PC-9 (cell line): Measurements from ENCODE around the gene TBC1D24. TPM values are rescaled to one million over a fixed set of nuclear protein-coding genes. Genes with fewer than 3 reads are reported as not detected.

Experiments
- BruUV-seq: library from RNA; stranded (reverse); fragments of 400-500 nt; replicated peaks from 2 replicates; lab custom pipeline; 2021; lab: Mats Ljungman, UMichigan
- CTCF ChIA-PET: fragments of 300-600 bp; sonication (Branson Sonifier 250); formaldehyde crosslinking; loops from one replicate; lab custom pipeline; 2022; ENCODE audit warnings: antibody characterized with exemption; lab: Charles Lee
- POLR2A ChIA-PET: fragments of 300-600 bp; sonication (Branson Sonifier 250); formaldehyde crosslinking; loops from one replicate; lab custom pipeline; 2022; ENCODE audit warnings: antibody characterized with exemption; ENCODE audit not compliant: unreplicated experiment; lab: Charles Lee
- DNase-seq, 2 experiments: peaks; one replicate each; pipeline versions ENCODE4 v3.0.0 to v3.0.0-alpha.2; 2015 to 2022; ENCODE audit warnings: mixed read lengths in 1 of 2
- H2AFZ ChIP-seq: fragments of 200-600 bp; sonication (generic); 2 replicates; pipeline ENCODE4 v1.8.1; 2017; ENCODE audit warnings: antibody characterized with exemption
- H3F3A ChIP-seq: fragments of 200-600 bp; sonication (generic); 2 replicates; pipeline ENCODE4 v1.8.1; 2017; ENCODE audit warnings: antibody characterized with exemption, mild to moderate bottlenecking, low read depth; ENCODE audit not compliant: insufficient read depth
- H3K27ac ChIP-seq: fragments of 200-600 bp; sonication (generic); 2 replicates; pipeline ENCODE4 v1.6.1; 2016; ENCODE audit warnings: mixed run types
- H3K27me3 ChIP-seq: fragments of 200-600 bp; sonication (generic); 2 replicates; pipeline ENCODE4 v1.6.1; 2016; ENCODE audit warnings: low read depth, mixed run types; ENCODE audit not compliant: insufficient read depth
- H3K36me3 ChIP-seq: fragments of 200-600 bp; sonication (generic); 2 replicates; pipeline ENCODE4 v1.6.1; 2016; ENCODE audit warnings: low read depth, mixed run types
- H3K4me1 ChIP-seq: fragments of 200-600 bp; sonication (generic); replicated peaks from 2 replicates; pipeline ENCODE4 v1.6.1; 2016; ENCODE audit warnings: mixed run types; ENCODE audit not compliant: insufficient read depth
- H3K4me2 ChIP-seq: fragments of 200-600 bp; sonication (generic); 2 replicates; pipeline ENCODE4 v1.6.1; 2017; ENCODE audit warnings: mixed run types
- H3K4me3 ChIP-seq: fragments of 200-600 bp; sonication (generic); 2 replicates; pipeline ENCODE4 v1.6.1; 2016; ENCODE audit warnings: mixed run types
- H3K79me2 ChIP-seq: fragments of 200-600 bp; sonication (generic); 2 replicates; pipeline ENCODE4 v1.6.1; 2017; ENCODE audit warnings: low read depth, mixed run types
- H3K9me2 ChIP-seq: fragments of 200-600 bp; sonication (generic); 2 replicates; pipeline ENCODE4 v1.8.1; 2017; ENCODE audit warnings: mild to moderate bottlenecking; ENCODE audit not compliant: insufficient read depth
- H3K9me3 ChIP-seq: fragments of 200-600 bp; sonication (generic); 2 replicates; pipeline ENCODE4 v1.8.1; 2016; ENCODE audit warnings: low read depth; ENCODE audit not compliant: insufficient read depth
- H4K20me1 ChIP-seq: fragments of 200-600 bp; sonication (generic); 2 replicates; pipeline ENCODE4 v1.8.1; 2017; ENCODE audit not compliant: insufficient read depth
- EZH2 ChIP-seq: fragments of 200-600 bp; sonication (generic); IDR thresholded peaks from 2 replicates; pipeline ENCODE4 v1.8.0; 2017; ENCODE audit warnings: antibody characterized with exemption, low read depth
- intact Hi-C: fragments of 100-400 bp; cut with micrococcal nuclease; formaldehyde crosslinking; loops from one replicate; pipeline ENCODE4 v1.10.0; 2022; ENCODE audit not compliant: unreplicated experiment
- total RNA-seq: library from RNA; stranded (reverse); gene quantifications from 2 replicates; pipeline ENCODE4 v1.2.3, GENCODE V29; 2021
- TF ChIP-seq, protein P1 (sequence below): fragments of 200-600 bp; sonication (generic); conservative IDR thresholded peaks from 2 replicates; pipeline ENCODE4 v1.6.1; 2017; ENCODE audit warnings: mixed run types, antibody characterized with exemption, mild to moderate bottlenecking, moderate library complexity

Gene TBC1D24
- total RNA-seq, 1 experiment from 2014 or later = 30.0 TPM

DNA sequence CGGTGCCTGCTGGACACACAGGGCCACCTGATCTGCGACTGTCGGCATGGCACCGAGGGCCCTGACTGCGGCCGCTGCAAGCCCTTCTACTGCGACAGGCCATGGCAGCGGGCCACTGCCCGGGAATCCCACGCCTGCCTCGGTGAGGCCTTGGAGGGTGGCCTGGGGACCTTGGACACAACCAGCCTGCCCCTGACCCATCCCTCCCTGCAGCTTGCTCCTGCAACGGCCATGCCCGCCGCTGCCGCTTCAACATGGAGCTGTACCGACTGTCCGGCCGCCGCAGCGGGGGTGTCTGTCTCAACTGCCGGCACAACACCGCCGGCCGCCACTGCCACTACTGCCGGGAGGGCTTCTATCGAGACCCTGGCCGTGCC is 2.5 kb upstream of the TBC1D24 start:
- ChIA-PET POLR2A (no interaction called here), CTCF (no interaction called here)
- H3K9me3 ChIP-seq = no peaks in the 10 kb centered on the region
- BruUV-seq = no TSS peak
- H2AFZ ChIP-seq = no peak overlapping the region
- no peaks in the 10 kb centered on the region for H3K36me3 ChIP-seq
- H4K20me1 ChIP-seq = peaks cover 12% of the 10 kb centered on the region
- peaks cover 27% of the 10 kb centered on the region; the same call in 1 of the 2 replicates for H3K4me1 ChIP-seq
- no peaks in the 10 kb centered on the region for H3K9me2 ChIP-seq
- peaks cover 13% of the 10 kb centered on the region for H3K79me2 ChIP-seq
- no peak for DNase-seq
- H3K4me3 ChIP-seq = no peak overlapping the region
- H3K27ac ChIP-seq = no peak overlapping the region
- H3K4me2 ChIP-seq = no peak overlapping the region
- no peak for TF ChIP-seq EZH2
- TF ChIP-seq, protein P1, sequence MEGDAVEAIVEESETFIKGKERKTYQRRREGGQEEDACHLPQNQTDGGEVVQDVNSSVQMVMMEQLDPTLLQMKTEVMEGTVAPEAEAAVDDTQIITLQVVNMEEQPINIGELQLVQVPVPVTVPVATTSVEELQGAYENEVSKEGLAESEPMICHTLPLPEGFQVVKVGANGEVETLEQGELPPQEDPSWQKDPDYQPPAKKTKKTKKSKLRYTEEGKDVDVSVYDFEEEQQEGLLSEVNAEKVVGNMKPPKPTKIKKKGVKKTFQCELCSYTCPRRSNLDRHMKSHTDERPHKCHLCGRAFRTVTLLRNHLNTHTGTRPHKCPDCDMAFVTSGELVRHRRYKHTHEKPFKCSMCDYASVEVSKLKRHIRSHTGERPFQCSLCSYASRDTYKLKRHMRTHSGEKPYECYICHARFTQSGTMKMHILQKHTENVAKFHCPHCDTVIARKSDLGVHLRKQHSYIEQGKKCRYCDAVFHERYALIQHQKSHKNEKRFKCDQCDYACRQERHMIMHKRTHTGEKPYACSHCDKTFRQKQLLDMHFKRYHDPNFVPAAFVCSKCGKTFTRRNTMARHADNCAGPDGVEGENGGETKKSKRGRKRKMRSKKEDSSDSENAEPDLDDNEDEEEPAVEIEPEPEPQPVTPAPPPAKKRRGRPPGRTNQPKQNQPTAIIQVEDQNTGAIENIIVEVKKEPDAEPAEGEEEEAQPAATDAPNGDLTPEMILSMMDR = no peak
- peaks cover 30% of the 10 kb centered on the region; the same call in 1 of the 2 replicates for H3F3A ChIP-seq
- intact Hi-C loops = no loop called here
- no peaks in the 10 kb centered on the region for H3K27me3 ChIP-seq

DNA sequence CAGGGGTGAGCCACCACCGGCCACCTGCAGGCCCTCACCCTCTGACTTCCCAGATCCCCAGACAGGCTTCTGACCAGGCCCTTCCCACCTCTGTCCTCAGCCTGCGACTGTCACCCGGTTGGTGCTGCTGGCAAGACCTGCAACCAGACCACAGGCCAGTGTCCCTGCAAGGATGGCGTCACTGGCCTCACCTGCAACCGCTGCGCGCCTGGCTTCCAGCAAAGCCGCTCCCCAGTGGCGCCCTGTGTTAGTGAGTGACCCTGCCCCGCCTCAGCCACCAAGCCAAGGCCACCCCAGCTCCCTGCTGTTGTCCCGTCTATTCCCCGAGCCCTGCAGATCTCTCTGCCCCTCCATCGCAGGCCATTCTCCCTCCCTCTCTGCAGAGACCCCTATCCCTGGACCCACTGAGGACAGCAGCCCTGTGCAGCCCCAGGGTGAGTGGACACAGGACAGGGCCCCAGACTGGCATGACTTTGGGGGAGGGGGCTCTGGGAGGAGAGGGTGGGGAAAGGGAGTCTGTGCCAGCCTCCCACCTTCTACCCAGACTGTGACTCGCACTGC is 2.0 kb upstream of the TBC1D24 start:
- intact Hi-C loops = no loop called here
- H3K36me3 ChIP-seq = no peaks in the 10 kb centered on the region
- no peaks in the 10 kb centered on the region for H3K9me3 ChIP-seq
- no peaks in the 10 kb centered on the region for H3K9me2 ChIP-seq
- DNase-seq = peak in 1 of 2 experiments; percentile 49
- H3K79me2 ChIP-seq = peaks cover 13% of the 10 kb centered on the region
- peaks cover 30% of the 10 kb centered on the region; the same call in 1 of the 2 replicates for H3F3A ChIP-seq
- peak overlapping the region; percentile 97 for H3K4me2 ChIP-seq
- POLR2A ChIA-PET = interaction anchor here (0.6 kb wide), 1 partner anchor 60 kb away, joined by 18 read pairs; no protein-coding TSS in a partner anchor
- TF ChIP-seq, protein P1 = no peak
- no peak for TF ChIP-seq EZH2
- BruUV-seq = no TSS peak
- H3K4me1 ChIP-seq = peaks cover 27% of the 10 kb centered on the region; the same call in 1 of the 2 replicates
- peaks cover 16% of the 10 kb centered on the region for H4K20me1 ChIP-seq
- H3K27ac ChIP-seq = no peak overlapping the region
- H2AFZ ChIP-seq = no peak overlapping the region
- peak overlapping the region; percentile 98; the same call in 1 of the 2 replicates for H3K4me3 ChIP-seq
- H3K27me3 ChIP-seq = no peaks in the 10 kb centered on the region
- CTCF ChIA-PET = no interaction called here

DNA sequence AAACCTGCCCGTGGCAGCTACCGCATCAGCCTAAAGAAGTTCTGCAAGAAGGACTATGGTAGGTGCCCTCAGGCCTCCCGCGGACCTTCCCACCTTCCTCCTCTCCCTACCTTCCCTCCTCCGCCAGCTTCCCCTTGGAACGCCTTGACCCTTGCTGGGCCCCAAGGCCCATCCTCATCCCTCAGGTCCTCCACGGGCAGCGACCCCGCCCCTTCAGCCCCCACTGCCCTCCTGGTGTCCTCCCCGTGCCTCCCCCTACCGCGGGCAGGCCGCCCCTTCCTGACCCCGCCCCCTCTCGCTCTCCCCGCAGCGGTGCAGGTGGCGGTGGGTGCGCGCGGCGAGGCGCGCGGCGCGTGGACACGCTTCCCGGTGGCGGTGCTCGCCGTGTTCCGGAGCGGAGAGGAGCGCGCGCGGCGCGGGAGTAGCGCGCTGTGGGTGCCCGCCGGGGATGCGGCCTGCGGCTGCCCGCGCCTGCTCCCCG is 1.4 kb upstream of the TBC1D24 start:
- H3K27me3 ChIP-seq = no peaks in the 10 kb centered on the region
- no peak overlapping the region for H3K27ac ChIP-seq
- H3F3A ChIP-seq = peaks cover 30% of the 10 kb centered on the region; the same call in 1 of the 2 replicates
- H3K4me2 ChIP-seq = peak overlapping the region; percentile 97
- H3K9me2 ChIP-seq = no peaks in the 10 kb centered on the region
- H3K79me2 ChIP-seq = peaks cover 13% of the 10 kb centered on the region
- ChIA-PET CTCF (no interaction called here), POLR2A (interaction anchor here (0.6 kb wide), 1 partner anchor 59 kb away, joined by 18 read pairs; no protein-coding TSS in a partner anchor)
- TF ChIP-seq, protein P1 = no peak
- no peak for TF ChIP-seq EZH2
- H3K4me1 ChIP-seq = peaks cover 21% of the 10 kb centered on the region; the same call in 1 of the 2 replicates
- peaks cover 16% of the 10 kb centered on the region for H4K20me1 ChIP-seq
- peak; percentile 43 to 48 for DNase-seq
- no peaks in the 10 kb centered on the region for H3K36me3 ChIP-seq
- peak overlapping the region; percentile 98; the same call in 1 of the 2 replicates for H3K4me3 ChIP-seq
- intact Hi-C loops = no loop called here
- no TSS peak for BruUV-seq
- H3K9me3 ChIP-seq = no peaks in the 10 kb centered on the region
- no peak overlapping the region for H2AFZ ChIP-seq
